Ramos (cell line): Measurements from ENCODE around the gene SPSB1.

Source experiments
- in situ Hi-C: fragments of 300-500 bp; cut with MboI; formaldehyde crosslinking; loops from one replicate; pipeline ENCODE4 v1.14.3; 2022; ENCODE audit warnings: low sequenced_read_pairs; ENCODE audit not compliant: unreplicated experiment

Gene SPSB1

GRCh38 chr1:9316512-9316911 lies 23.8 kb downstream of the SPSB1 start:
- in situ Hi-C loops, result no loop called here

GRCh38 chr1:9317072-9317471 lies 24.4 kb downstream of the SPSB1 start:
- in situ Hi-C loops, result no loop called here

- in situ Hi-C loops, result no loop called here
Observed at GRCh38 chr1:9317591-9318417, 25.1 kb downstream of the SPSB1 start.

GRCh38 chr1:9319208-9319788 lies 26.6 kb downstream of the SPSB1 start:
- in situ Hi-C loops, result no loop called here

- in situ Hi-C loops, result no loop called here
Observed at GRCh38 chr1:9319789-9320519, 27.3 kb downstream of the SPSB1 start.

GRCh38 chr1:9320520-9321479 lies 28.1 kb downstream of the SPSB1 start:
- in situ Hi-C loops, result no loop called here

GRCh38 chr1:9321480-9321849 lies 28.8 kb downstream of the SPSB1 start:
- in situ Hi-C loops, result no loop called here

GRCh38 chr1:9321986-9322660 lies 29.4 kb downstream of the SPSB1 start:
- in situ Hi-C loops, result no loop called here

- in situ Hi-C loops, result no loop called here
Observed at GRCh38 chr1:9322661-9323244, 30.1 kb downstream of the SPSB1 start.

GRCh38 chr1:9324246-9325096 lies 31.8 kb downstream of the SPSB1 start:
- in situ Hi-C loops, result no loop called here

- in situ Hi-C loops, result no loop called here
Observed at GRCh38 chr1:9326596-9326995, 33.9 kb downstream of the SPSB1 start.

- in situ Hi-C loops, result no loop called here
Observed at GRCh38 chr1:9328201-9328600, 35.5 kb downstream of the SPSB1 start.

GRCh38 chr1:9328715-9329114 lies 36.0 kb downstream of the SPSB1 start:
- in situ Hi-C loops, result no loop called here

- in situ Hi-C loops, result no loop called here
Observed at GRCh38 chr1:9331016-9331415, 38.3 kb downstream of the SPSB1 start.

GRCh38 chr1:9331558-9332346 lies 39.1 kb downstream of the SPSB1 start:
- in situ Hi-C loops, result no loop called here

GRCh38 chr1:9332513-9333143 lies 39.9 kb downstream of the SPSB1 start:
- in situ Hi-C loops, result no loop called here
